GM19023 (cell line): ENCODE measurements around the gene STK32B.
"Not testable (repeated sequence)": the region's sequence is repeated elsewhere in the genome, so short reads cannot be mapped to it uniquely, and the experiment has no call there.

Experiments
- ATAC-seq: cut with Tn5 transposase; IDR thresholded peaks from one replicate; pipeline ENCODE4 v1.9.1; 2021; ENCODE audit warnings: mild to moderate bottlenecking, moderate library complexity; ENCODE audit not compliant: unreplicated experiment

The STK32B gene

GRCh38 chr4:5051278-5052203 is at the start of gene STK32B:
Gene STK32B, plus strand, starts transcription at chr4:5051480.
- no peak for ATAC-seq

GRCh38 chr4:5001641-5002040 is 49.6 kb upstream of the STK32B start:
- ATAC-seq: not testable (repeated sequence)

GRCh38 chr4:5003372-5003857 is 47.9 kb upstream of the STK32B start:
- no peak for ATAC-seq

- ATAC-seq: no peak
These were observed 47.4 kb upstream of the STK32B start for GRCh38 chr4:5003918-5004317.

- ATAC-seq: no peak
These were observed 46.8 kb upstream of the STK32B start for GRCh38 chr4:5004496-5004895.

GRCh38 chr4:5006932-5007331 is 44.3 kb upstream of the STK32B start:
- not testable (repeated sequence) for ATAC-seq

- ATAC-seq: no peak
These were observed 41.5 kb upstream of the STK32B start for GRCh38 chr4:5009796-5010195.

GRCh38 chr4:5010984-5011383 is 40.3 kb upstream of the STK32B start:
- ATAC-seq: no peak

- no peak for ATAC-seq
These were observed 38.9 kb upstream of the STK32B start for GRCh38 chr4:5012244-5012898.

- no peak for ATAC-seq
These were observed 38.3 kb upstream of the STK32B start for GRCh38 chr4:5012958-5013357.

GRCh38 chr4:5014007-5014682 is 37.1 kb upstream of the STK32B start:
- ATAC-seq: no peak

GRCh38 chr4:5018096-5018495 is 33.2 kb upstream of the STK32B start:
- no peak for ATAC-seq

- ATAC-seq: no peak
These were observed 32.7 kb upstream of the STK32B start for GRCh38 chr4:5018603-5019002.

- no peak for ATAC-seq
These were observed 32.0 kb upstream of the STK32B start, which contains the start of gene CYTL1 for GRCh38 chr4:5019274-5019673. Gene CYTL1, minus strand, starts transcription at chr4:5019458. Its CDS starts 13 bp downstream, at chr4:5019445.

- ATAC-seq: no peak
These were observed 31.5 kb upstream of the STK32B start for GRCh38 chr4:5019796-5020195.

- ATAC-seq: no peak
These were observed 30.9 kb upstream of the STK32B start for GRCh38 chr4:5020341-5020740.

GRCh38 chr4:5021546-5021945 is 29.7 kb upstream of the STK32B start:
- no peak for ATAC-seq

- no peak for ATAC-seq
These were observed 26.6 kb upstream of the STK32B start for GRCh38 chr4:5024673-5025072.

GRCh38 chr4:5026371-5026770 is 24.9 kb upstream of the STK32B start:
- no peak for ATAC-seq

- no peak for ATAC-seq
These were observed 23.9 kb upstream of the STK32B start for GRCh38 chr4:5027346-5027745.

GRCh38 chr4:5028480-5028879 is 22.8 kb upstream of the STK32B start:
- no peak for ATAC-seq
